NCI-H226 (cell line): ENCODE measurements around the gene TWF2.
A peak's percentile ranks its signal among the peaks of the same experiment; 100 is the strongest.

Experiments
- DNase-seq: peaks from one replicate; pipeline ENCODE4 v3.0.0-alpha.2; 2015

The TWF2 gene

GRCh38 chr3:52221563-52222318 is 17.2 kb downstream of the TWF2 start:
- no peak for DNase-seq

GRCh38 chr3:52221141-52221562 is 17.8 kb downstream of the TWF2 start:
- DNase-seq: no peak

- peak; percentile 56 for DNase-seq
Observed at GRCh38 chr3:52220380-52221026, 18.5 kb downstream of the TWF2 start.

- DNase-seq: no peak
Observed at GRCh38 chr3:52218937-52219650, 19.9 kb downstream of the TWF2 start.

GRCh38 chr3:52218454-52218853 is 20.5 kb downstream of the TWF2 start:
- no peak for DNase-seq

- DNase-seq: no peak
Observed at GRCh38 chr3:52218026-52218425, 20.9 kb downstream of the TWF2 start.

- no peak for DNase-seq
Observed at GRCh38 chr3:52217409-52217805, 21.6 kb downstream of the TWF2 start.

- DNase-seq: peak; percentile 97
Observed at GRCh38 chr3:52216585-52217408, 22.2 kb downstream of the TWF2 start.

- no peak for DNase-seq
Observed at GRCh38 chr3:52215351-52215750, 23.6 kb downstream of the TWF2 start.

GRCh38 chr3:52213901-52214300 is 25.1 kb downstream of the TWF2 start:
- DNase-seq: no peak

GRCh38 chr3:52213005-52213404 is 26.0 kb downstream of the TWF2 start:
- DNase-seq: no peak

GRCh38 chr3:52211268-52211891 is 27.6 kb downstream of the TWF2 start:
- DNase-seq: no peak

GRCh38 chr3:52210550-52211046 is 28.4 kb downstream of the TWF2 start:
- DNase-seq: no peak

GRCh38 chr3:52210037-52210436 is 28.9 kb downstream of the TWF2 start:
- no peak for DNase-seq

GRCh38 chr3:52208556-52208955 is 30.4 kb downstream of the TWF2 start:
- no peak for DNase-seq

- no peak for DNase-seq
Observed at GRCh38 chr3:52205727-52206372, 33.1 kb downstream of the TWF2 start.

GRCh38 chr3:52204337-52205073 is 34.5 kb downstream of the TWF2 start:
- peak; percentile 17 for DNase-seq

GRCh38 chr3:52203701-52204100 is 35.3 kb downstream of the TWF2 start:
- no peak for DNase-seq

GRCh38 chr3:52202384-52203077 is 36.4 kb downstream of the TWF2 start:
- no peak for DNase-seq

GRCh38 chr3:52200981-52201679 is 37.8 kb downstream of the TWF2 start:
- no peak for DNase-seq
